Neural cell (in vitro differentiated cells): Measurements from ENCODE around the gene NPFFR2. TPM values are rescaled to one million over a fixed set of nuclear protein-coding genes. Genes with fewer than 3 reads are reported as not detected.

Experiments
- H2AFZ ChIP-seq: fragments of 200-600, 300-800 bp; sonication (generic), shearing (Covaris generic); 2 replicates; pipeline ENCODE4 v1.6.0; 2014; ENCODE audit warnings: low read depth, mild to moderate bottlenecking, antibody characterized with exemption, low read length, moderate library complexity
- H3F3A ChIP-seq: fragments of 200-600 bp; shearing (Covaris generic); 2 replicates; pipeline ENCODE4 v1.6.1; 2016; ENCODE audit warnings: mild to moderate bottlenecking, moderate library complexity, mixed read lengths, antibody characterized with exemption, low read length; ENCODE audit not compliant: insufficient read depth, poor library complexity, severe bottlenecking
- H3K27ac ChIP-seq: fragments of 200-600, 300-800 bp; sonication (generic), shearing (Covaris generic); 2 replicates; pipeline ENCODE4 v1.5.1; 2014; ENCODE audit warnings: mild to moderate bottlenecking, low read length, moderate library complexity
- H3K27me3 ChIP-seq: fragments of 300-800, 200-600 bp; sonication (generic), shearing (Covaris generic); 2 replicates; pipeline ENCODE4 v1.6.0; 2014; ENCODE audit warnings: mild to moderate bottlenecking, low read depth, low read length, moderate library complexity; ENCODE audit not compliant: insufficient read depth
- H3K36me3 ChIP-seq: fragments of 300-800, 200-600 bp; sonication (generic), shearing (Covaris generic); 2 replicates; pipeline ENCODE4 v1.5.1; 2014; ENCODE audit warnings: mild to moderate bottlenecking, antibody characterized with exemption, low read length, moderate library complexity; ENCODE audit not compliant: insufficient read depth
- H3K4me2 ChIP-seq: fragments of 300-800, 200-600 bp; sonication (generic), shearing (Covaris generic); 2 replicates; pipeline ENCODE4 v1.6.0; 2014; ENCODE audit warnings: mild to moderate bottlenecking, low read length
- H3K4me3 ChIP-seq: fragments of 300-800, 200-600 bp; sonication (generic), shearing (Covaris generic); 2 replicates; pipeline ENCODE4 v1.5.1; 2014; ENCODE audit warnings: mild to moderate bottlenecking, low read length, moderate library complexity
- H3K79me2 ChIP-seq: fragments of 200-600 bp; shearing (Covaris generic); replicated peaks from 2 replicates; pipeline ENCODE4 v1.6.0; 2014; ENCODE audit warnings: mild to moderate bottlenecking, low read length, moderate library complexity; ENCODE audit not compliant: insufficient read depth
- H3K9ac ChIP-seq: fragments of 300-800, 200-600 bp; sonication (generic), shearing (Covaris generic); 2 replicates; pipeline ENCODE4 v1.6.1; 2016; ENCODE audit warnings: mild to moderate bottlenecking, low read length, mixed read lengths
- H3K9me2 ChIP-seq: fragments of 200-600 bp; shearing (Covaris generic); 2 replicates; pipeline ENCODE4 v1.6.1; 2016; ENCODE audit warnings: mild to moderate bottlenecking, low read length, mixed read lengths; ENCODE audit not compliant: insufficient read depth
- H3K9me3 ChIP-seq: fragments of 200-600, 300-800 bp; sonication (generic), shearing (Covaris generic); 2 replicates; pipeline ENCODE4 v1.6.1; 2016; ENCODE audit warnings: mild to moderate bottlenecking, mixed run types, low read length, moderate library complexity, mixed read lengths
- H4K20me1 ChIP-seq: fragments of 200-600 bp; shearing (Covaris generic); 2 replicates; pipeline ENCODE4 v1.6.1; 2016; ENCODE audit warnings: mild to moderate bottlenecking, mixed run types; ENCODE audit not compliant: insufficient read depth
- EP300 ChIP-seq: fragments of 450-650 bp; conservative IDR thresholded peaks from 2 replicates; pipeline ENCODE4 v1.6.1; 2014; ENCODE audit warnings: antibody characterized with exemption, mild to moderate bottlenecking, moderate library complexity; ENCODE audit not compliant: poor library complexity, severe bottlenecking
- EZH2 ChIP-seq: fragments of 200-600, 300-800 bp; shearing (Covaris generic), sonication (generic); IDR thresholded peaks from 2 replicates; pipeline ENCODE4 v1.6.1; 2014; ENCODE audit warnings: antibody characterized with exemption, low read length, borderline replicate concordance, mild to moderate bottlenecking; ENCODE audit not compliant: insufficient read depth, poor library complexity, severe bottlenecking
- MXI1 ChIP-seq: fragments of 450-650 bp; conservative IDR thresholded peaks from 2 replicates; pipeline ENCODE4 v1.6.1; 2014; ENCODE audit warnings: antibody characterized with exemption, mild to moderate bottlenecking; ENCODE audit not compliant: poor library complexity, severe bottlenecking
- POLR2AphosphoS5 ChIP-seq: IDR thresholded peaks from 2 replicates; pipeline ENCODE4 v1.6.1; 2012
- RAD21 ChIP-seq: fragments of 450-650 bp; conservative IDR thresholded peaks from 2 replicates; pipeline ENCODE4 v1.6.1; 2014; ENCODE audit warnings: antibody characterized with exemption, mild to moderate bottlenecking, moderate library complexity
- SMC3 ChIP-seq: fragments of 450-650 bp; conservative IDR thresholded peaks from 2 replicates; pipeline ENCODE4 v1.6.1; 2014; ENCODE audit warnings: antibody characterized with exemption, mild to moderate bottlenecking, moderate library complexity; ENCODE audit not compliant: poor library complexity
- TAF1 ChIP-seq: IDR thresholded peaks from 2 replicates; pipeline ENCODE4 v1.6.1; 2012; ENCODE audit warnings: low read depth
- polyA plus RNA-seq: library from polyadenylated mRNA; depleted of rRNA; stranded (reverse); fragments of >200 nt; gene quantifications from 2 replicates; pipeline ENCODE4 v1.2.3, GENCODE V29; 2014
- TF ChIP-seq, protein P1 (sequence below): fragments of 450-650 bp; IDR thresholded peaks from 2 replicates; pipeline ENCODE4 v1.5.1; 2014; ENCODE audit warnings: antibody characterized with exemption, mild to moderate bottlenecking, moderate library complexity; ENCODE audit not compliant: poor library complexity, severe bottlenecking
- TF ChIP-seq, protein P2 (sequence below): IDR thresholded peaks from 2 replicates; pipeline ENCODE4 v1.6.1; 2012; ENCODE audit warnings: borderline replicate concordance

Gene NPFFR2
- polyA plus RNA-seq, 1 donor from 2014 or later: not detected

DNA sequence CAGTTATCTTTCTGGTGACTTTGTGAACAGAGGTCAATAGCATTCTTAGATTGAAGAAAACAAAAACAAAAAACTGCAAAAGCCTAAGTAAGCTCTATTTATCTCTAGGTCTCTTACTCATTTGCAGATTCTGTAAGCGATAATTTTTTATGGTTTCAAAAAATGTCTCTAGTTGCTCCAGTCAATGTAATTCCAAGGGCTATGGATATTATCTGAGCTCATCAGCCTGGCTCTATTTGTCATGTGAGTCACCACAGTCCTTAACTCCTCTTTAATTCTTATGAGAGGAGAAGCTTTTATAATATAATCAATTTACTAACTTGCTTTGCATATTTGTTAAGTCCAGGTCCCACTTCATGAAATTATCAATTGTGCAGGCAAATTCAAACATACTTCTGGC lies 79.1 kb downstream of the NPFFR2 start:
- H3K27ac ChIP-seq: no peak overlapping the region
- no peaks in the 10 kb centered on the region for H4K20me1 ChIP-seq
- no peak overlapping the region for H3K4me2 ChIP-seq
- H3K9me2 ChIP-seq: no peaks in the 10 kb centered on the region
- H3K27me3 ChIP-seq: no peaks in the 10 kb centered on the region
- TF ChIP-seq TAF1 (no peak), EZH2 (no peak), RAD21 (no peak), MXI1 (no peak), SMC3 (no peak), POLR2AphosphoS5 (no peak), EP300 (no peak)
- TF ChIP-seq, protein P1, sequence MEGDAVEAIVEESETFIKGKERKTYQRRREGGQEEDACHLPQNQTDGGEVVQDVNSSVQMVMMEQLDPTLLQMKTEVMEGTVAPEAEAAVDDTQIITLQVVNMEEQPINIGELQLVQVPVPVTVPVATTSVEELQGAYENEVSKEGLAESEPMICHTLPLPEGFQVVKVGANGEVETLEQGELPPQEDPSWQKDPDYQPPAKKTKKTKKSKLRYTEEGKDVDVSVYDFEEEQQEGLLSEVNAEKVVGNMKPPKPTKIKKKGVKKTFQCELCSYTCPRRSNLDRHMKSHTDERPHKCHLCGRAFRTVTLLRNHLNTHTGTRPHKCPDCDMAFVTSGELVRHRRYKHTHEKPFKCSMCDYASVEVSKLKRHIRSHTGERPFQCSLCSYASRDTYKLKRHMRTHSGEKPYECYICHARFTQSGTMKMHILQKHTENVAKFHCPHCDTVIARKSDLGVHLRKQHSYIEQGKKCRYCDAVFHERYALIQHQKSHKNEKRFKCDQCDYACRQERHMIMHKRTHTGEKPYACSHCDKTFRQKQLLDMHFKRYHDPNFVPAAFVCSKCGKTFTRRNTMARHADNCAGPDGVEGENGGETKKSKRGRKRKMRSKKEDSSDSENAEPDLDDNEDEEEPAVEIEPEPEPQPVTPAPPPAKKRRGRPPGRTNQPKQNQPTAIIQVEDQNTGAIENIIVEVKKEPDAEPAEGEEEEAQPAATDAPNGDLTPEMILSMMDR: no peak
- TF ChIP-seq, protein P2, sequence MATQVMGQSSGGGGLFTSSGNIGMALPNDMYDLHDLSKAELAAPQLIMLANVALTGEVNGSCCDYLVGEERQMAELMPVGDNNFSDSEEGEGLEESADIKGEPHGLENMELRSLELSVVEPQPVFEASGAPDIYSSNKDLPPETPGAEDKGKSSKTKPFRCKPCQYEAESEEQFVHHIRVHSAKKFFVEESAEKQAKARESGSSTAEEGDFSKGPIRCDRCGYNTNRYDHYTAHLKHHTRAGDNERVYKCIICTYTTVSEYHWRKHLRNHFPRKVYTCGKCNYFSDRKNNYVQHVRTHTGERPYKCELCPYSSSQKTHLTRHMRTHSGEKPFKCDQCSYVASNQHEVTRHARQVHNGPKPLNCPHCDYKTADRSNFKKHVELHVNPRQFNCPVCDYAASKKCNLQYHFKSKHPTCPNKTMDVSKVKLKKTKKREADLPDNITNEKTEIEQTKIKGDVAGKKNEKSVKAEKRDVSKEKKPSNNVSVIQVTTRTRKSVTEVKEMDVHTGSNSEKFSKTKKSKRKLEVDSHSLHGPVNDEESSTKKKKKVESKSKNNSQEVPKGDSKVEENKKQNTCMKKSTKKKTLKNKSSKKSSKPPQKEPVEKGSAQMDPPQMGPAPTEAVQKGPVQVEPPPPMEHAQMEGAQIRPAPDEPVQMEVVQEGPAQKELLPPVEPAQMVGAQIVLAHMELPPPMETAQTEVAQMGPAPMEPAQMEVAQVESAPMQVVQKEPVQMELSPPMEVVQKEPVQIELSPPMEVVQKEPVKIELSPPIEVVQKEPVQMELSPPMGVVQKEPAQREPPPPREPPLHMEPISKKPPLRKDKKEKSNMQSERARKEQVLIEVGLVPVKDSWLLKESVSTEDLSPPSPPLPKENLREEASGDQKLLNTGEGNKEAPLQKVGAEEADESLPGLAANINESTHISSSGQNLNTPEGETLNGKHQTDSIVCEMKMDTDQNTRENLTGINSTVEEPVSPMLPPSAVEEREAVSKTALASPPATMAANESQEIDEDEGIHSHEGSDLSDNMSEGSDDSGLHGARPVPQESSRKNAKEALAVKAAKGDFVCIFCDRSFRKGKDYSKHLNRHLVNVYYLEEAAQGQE: no peak
- H2AFZ ChIP-seq: no peak overlapping the region
- no peaks in the 10 kb centered on the region for H3K9me3 ChIP-seq
- no peaks in the 10 kb centered on the region for H3K36me3 ChIP-seq
- H3F3A ChIP-seq: no peaks in the 10 kb centered on the region
- no peaks in the 10 kb centered on the region for H3K79me2 ChIP-seq
- no peak overlapping the region for H3K4me3 ChIP-seq
- no peak overlapping the region for H3K9ac ChIP-seq

DNA sequence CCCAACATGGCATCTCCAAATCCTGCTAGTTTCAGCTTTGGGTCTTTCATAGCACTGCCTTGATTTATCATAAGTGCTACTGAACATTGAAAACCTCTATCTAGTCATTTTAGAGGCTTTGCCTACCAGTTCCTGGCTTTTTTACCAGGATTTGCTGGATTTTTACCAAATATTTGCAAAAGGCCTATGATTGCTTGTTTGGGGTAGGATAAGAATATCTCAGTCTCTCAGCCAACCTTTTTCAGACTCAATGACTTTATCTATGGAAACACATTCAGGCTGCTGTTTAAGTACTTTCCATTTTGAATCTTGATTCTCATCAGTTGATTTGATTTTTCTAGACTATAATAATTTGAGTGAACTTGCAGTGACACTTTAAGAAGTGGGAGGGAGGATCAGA lies 80.1 kb downstream of the NPFFR2 start:
- H3K4me3 ChIP-seq: no peak overlapping the region
- H3K79me2 ChIP-seq: no peaks in the 10 kb centered on the region
- no peaks in the 10 kb centered on the region for H3K36me3 ChIP-seq
- no peaks in the 10 kb centered on the region for H4K20me1 ChIP-seq
- H3K27me3 ChIP-seq: no peaks in the 10 kb centered on the region
- no peak overlapping the region for H3K9ac ChIP-seq
- TF ChIP-seq, protein P2: no peak
- TF ChIP-seq, protein P1: no peak
- TF ChIP-seq TAF1 (no peak), EP300 (no peak), RAD21 (no peak), EZH2 (no peak), SMC3 (no peak), POLR2AphosphoS5 (no peak), MXI1 (no peak)
- no peak overlapping the region for H3K4me2 ChIP-seq
- H3K27ac ChIP-seq: no peak overlapping the region
- no peaks in the 10 kb centered on the region for H3K9me2 ChIP-seq
- H3K9me3 ChIP-seq: no peaks in the 10 kb centered on the region
- H3F3A ChIP-seq: no peaks in the 10 kb centered on the region
- no peak overlapping the region for H2AFZ ChIP-seq
